IPS-18c (cell line): ENCODE results near the gene AFF2.
"Not testable (repeated sequence)": the region's sequence is repeated elsewhere in the genome, so short reads cannot be mapped to it uniquely, and the experiment has no call there.

Experiments
- H3K4me3 ChIP-seq: 2 replicates; pipeline ENCODE4 v1.7.0; 2013; ENCODE audit warnings: low read depth, mild to moderate bottlenecking, low read length, moderate library complexity; ENCODE audit not compliant: insufficient read depth
- H3K9me3 ChIP-seq: one replicate; pipeline ENCODE4 v1.6.1; 2013; ENCODE audit warnings: mild to moderate bottlenecking, low read length, moderate library complexity; ENCODE audit not compliant: control insufficient read depth, insufficient read depth

Gene AFF2

GRCh38 chrX:148902581-148902980, 402.2 kb downstream of the AFF2 start:
- Histone ChIP-seq H3K9me3 (no peaks in the 10 kb centered on the region), H3K4me3 (no peak overlapping the region)

DNA sequence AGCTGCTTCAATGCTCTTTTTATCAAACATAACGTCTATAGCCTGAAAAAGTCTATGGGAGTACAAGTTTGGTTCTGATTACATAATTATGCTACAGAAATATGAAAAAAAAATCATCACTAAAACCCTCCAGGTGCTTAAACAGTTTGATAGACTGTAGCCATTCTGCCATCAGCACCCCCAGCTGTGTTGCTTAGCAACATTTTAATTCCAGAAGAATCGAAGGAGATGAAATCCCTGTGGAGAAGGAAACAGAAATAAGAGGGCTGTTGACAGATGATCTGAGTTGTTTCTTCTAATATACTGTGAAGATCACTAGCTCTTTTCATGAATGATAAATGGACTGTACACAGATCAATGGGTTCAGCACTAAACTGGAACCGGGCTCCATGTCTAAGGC, 402.8 kb downstream of the AFF2 start:
- no peaks in the 10 kb centered on the region for H3K9me3 ChIP-seq
- no peak overlapping the region for H3K4me3 ChIP-seq

DNA sequence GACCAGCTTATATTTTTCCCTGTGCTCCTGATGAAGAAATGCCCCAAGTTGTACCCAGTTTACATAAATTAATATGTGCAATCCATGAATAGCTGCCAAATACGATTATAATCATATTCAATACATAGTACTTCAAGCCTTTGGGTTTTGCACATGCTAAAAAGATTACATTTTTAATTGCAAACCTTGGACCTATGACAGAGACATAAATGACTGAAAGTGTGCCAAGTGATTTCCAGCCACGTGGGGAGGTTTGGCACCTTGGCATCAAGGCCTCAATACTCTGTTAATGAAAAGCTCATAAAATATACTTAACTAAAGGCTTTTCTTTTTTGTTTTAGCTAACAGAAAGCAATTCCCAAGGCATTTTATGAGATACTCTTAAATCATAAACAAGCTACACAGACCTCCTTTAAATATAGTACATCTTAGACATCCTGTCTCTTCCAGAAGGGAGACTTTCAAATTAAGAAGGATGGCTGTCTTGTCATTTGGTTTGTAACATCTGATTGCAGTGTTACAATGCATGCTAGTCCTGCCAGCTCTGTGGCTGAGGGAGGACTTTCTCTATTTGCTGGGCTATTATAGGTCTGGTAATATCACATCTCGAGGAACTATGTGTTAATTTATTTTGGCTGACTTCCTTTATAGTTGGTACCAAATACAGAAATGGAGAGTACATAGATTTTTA, 404.1 kb downstream of the AFF2 start:
- Histone ChIP-seq H3K9me3 (no peaks in the 10 kb centered on the region), H3K4me3 (no peak overlapping the region)

DNA sequence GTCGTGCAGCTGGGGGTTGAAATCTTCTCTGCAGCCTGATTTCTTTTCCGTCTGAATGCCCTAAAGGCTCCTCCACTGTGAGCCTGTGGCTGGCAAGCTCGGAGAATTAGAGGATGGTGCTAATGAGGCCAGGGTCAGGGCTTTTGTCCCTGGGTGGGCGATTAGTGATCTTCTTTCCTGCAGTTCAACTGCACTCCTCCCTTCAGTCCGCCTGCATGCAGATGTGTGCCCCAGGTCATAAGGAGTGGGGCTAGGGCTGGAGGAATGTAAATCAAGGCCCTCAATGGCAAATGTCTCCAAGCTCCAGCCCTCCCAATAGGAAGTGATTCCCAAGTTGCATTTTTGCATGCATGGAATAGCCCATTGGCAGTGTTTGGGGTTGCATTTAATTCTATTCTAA, 405.0 kb downstream of the AFF2 start:
- no peak overlapping the region for H3K4me3 ChIP-seq

DNA sequence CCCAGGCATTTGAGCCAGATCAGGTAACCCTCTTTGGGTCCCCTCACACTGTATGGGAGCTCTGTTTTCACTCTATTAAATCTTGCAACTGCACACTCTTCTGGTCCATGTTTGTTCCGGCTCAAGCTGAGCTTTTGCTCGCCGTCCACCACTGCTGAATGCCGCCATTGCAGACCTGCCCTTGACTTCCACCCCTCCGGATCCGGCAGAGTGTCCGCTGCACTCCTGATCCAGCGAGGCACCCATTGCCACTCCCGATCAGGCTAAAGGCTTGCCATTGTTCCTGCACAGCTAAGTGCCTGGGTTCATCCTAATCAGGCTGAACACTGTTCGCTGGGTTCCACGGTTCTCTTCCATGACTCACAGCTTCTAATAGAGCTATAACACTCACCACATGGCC, 406.2 kb downstream of the AFF2 start:
- H3K9me3 ChIP-seq, H3K4me3 ChIP-seq: not testable (repeated sequence)

More for the DNA sequence above, 405.0 kb downstream of the AFF2 start:
- H3K9me3 ChIP-seq: no peaks in the 10 kb centered on the region

DNA sequence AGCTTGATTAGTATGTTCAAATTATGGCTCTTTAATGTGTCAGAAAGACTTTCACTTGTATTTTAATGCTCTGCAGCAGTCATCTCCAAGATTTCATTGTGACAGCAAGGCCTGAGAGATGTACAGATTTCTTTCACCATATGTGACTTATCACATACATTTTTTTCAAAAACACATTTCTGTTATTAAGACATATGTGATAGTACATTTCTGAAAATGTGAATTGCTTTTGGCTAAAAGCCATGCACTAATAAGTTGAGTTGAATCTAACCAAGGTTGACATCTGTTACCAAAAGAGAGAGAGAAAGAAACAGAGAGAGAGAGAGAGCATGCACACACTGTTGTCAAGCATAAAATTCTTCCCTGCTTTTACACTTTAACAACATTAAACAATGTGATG, 409.3 kb downstream of the AFF2 start:
- no peak overlapping the region for H3K4me3 ChIP-seq
- peaks cover 2% of the 10 kb centered on the region for H3K9me3 ChIP-seq

DNA sequence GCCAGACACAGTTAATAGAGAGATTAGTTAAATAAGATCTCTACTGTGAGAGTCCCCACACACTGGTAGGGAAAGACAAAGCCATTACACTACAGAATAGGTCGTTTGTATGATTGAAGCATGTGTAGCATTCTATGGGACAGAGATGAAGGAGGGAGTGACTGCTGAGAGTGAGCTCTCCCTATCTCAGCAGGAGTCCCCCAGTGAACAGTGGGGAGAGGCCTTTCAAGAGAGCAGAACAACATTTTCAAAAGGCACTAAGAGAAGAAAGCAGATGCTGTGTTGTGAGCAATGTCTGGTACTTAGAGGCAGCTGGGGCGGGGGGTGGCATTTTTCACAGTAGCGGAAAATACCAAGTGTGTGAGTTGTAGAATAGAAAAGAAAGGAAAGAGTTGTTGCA, 413.6 kb downstream of the AFF2 start:
- peaks cover 5% of the 10 kb centered on the region for H3K9me3 ChIP-seq
- no peak overlapping the region for H3K4me3 ChIP-seq

DNA sequence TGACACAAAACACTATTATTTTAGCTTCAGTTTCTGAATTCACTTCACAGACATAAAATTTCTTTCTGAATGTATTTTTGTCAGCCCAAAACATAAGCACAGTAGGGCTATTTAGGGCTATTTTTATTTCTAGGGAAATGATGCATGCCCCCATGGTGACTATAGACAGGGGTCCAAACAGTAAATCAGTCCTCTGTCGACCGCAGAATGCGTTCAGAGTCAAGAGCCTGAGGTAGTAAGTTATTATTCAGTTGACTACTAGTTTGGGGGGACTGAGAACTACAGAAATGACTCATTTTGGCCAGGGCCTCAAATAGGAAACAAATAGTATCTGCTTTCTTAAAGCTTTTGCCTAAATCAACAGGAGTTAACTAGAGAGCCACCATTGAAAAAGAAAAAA, 414.4 kb downstream of the AFF2 start:
- Histone ChIP-seq H3K9me3 (peaks cover 5% of the 10 kb centered on the region), H3K4me3 (no peak overlapping the region)

DNA sequence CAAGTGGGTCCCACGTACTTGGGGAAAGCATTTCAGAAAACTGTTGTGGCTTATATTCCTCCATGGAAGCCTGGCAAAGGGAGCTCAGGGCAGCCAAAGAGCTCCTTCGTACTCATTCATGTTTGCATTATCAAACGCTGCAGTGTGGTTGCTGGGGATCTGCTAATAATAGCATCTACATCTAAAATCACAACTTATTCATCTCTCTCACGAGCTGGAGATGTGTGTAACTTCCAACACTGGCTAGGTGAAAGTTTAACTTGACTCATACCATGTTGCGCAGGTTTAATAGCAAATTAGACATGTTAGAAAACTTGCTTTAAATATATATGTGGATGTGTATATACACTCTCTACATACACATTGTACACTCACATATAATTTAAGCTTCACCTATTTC, 415.1 kb downstream of the AFF2 start:
- peaks cover 5% of the 10 kb centered on the region for H3K9me3 ChIP-seq
- H3K4me3 ChIP-seq: no peak overlapping the region

GRCh38 chrX:148917441-148917840, 417.0 kb downstream of the AFF2 start:
- no peak overlapping the region for H3K4me3 ChIP-seq
- H3K9me3 ChIP-seq: peaks cover 5% of the 10 kb centered on the region

GRCh38 chrX:148923631-148924030, 423.2 kb downstream of the AFF2 start:
- H3K9me3 ChIP-seq: peaks cover 4% of the 10 kb centered on the region
- H3K4me3 ChIP-seq: no peak overlapping the region

DNA sequence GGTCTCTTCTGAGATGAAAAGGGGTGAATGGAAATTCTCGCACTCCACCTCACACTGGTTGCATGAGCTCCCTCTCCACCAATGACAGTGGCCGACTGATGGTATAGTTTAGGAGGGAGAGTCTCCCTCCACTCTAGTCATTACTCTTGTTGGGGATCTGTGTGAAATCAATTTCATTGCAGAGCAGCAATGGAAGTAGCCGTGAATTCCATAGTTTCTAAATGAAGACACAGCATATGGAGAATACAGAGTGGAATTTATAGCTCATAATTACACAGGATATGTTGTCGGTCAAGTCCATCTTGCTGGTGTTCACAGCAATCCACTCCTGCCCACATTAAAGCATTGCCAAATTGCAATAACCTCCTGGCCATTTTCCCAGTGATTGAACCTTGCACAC, 426.0 kb downstream of the AFF2 start:
- H3K4me3 ChIP-seq: no peak overlapping the region
- peaks cover 4% of the 10 kb centered on the region for H3K9me3 ChIP-seq

DNA sequence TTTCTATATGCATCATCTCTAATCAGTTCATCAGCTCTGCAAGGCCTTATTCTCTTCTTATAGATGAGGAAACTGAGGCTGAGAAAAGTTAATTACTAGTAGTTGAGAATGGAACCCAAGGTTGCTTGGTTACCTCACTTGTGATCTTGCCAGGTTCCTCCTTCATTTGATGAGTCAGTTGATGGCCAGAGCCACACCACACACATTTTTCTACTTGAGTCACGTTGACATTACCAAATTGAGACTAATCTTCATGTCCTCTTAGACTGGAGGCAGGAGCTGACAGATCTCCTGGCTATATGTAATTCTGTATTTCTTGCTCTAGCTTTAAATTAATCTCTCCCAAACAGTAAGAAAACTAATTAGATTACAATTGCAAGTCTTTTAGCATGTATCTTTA, 428.4 kb downstream of the AFF2 start:
- Histone ChIP-seq H3K9me3 (peaks cover 4% of the 10 kb centered on the region), H3K4me3 (no peak overlapping the region)

DNA sequence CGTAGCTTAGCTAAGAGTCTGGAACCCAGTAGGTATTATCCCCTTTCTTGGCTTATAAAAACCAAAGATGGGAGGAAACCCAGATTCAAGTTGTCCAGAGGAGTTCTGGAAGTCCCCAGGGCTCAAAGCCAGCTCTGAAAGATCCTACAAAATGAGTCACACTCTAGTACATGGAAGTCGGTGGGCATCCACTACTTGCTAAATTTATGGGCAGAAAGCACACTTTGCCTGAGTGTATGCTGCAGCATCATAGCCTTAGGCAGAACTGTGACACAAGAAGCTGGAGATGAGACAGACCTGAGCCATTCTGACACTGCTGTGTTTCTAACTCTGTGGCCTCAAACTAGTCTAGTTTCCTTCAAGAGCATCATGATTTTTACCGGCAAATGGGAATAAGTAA, 429.3 kb downstream of the AFF2 start:
- Histone ChIP-seq H3K4me3 (no peak overlapping the region), H3K9me3 (peaks cover 4% of the 10 kb centered on the region)

- Histone ChIP-seq H3K9me3 (peaks cover 4% of the 10 kb centered on the region), H3K4me3 (no peak overlapping the region)
These were observed 429.9 kb downstream of the AFF2 start for GRCh38 chrX:148930206-148930729.

DNA sequence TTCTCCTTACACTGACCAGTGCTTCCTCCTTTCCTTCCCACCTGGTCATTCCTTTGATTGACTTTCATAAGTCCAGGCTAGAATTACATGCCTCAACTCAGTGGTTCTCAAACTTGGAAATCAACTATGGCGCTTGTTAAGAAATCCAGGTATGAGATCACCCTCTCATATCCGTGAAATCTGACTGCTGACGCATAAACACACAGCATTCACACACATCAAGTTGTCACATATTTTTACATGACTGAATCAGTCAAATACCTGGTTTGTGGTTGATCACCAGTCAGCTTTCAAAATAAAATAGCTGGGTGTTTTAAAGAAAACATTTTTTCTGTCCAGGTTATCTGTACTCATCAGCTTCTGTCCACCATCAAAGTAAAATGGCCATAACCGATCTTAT, 433.5 kb downstream of the AFF2 start:
- Histone ChIP-seq H3K4me3 (no peak overlapping the region), H3K9me3 (no peaks in the 10 kb centered on the region)

DNA sequence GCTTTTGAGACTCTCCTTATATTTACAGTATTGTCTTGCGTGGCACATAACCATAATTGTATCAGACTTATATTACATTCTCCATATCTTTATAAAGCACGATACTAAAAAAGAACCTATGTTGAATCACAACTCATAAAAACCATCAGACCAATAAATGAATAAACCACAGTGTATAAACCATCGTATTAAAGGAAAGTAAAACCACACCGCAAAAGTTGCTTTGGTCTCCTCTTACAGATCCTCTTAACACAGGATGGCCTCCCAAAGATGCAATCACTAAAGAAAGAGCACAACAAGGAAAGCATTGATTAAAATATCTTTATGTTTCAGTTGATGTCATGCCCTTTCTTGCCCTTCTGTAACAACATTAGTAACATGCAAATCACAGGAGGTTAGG, 437.9 kb downstream of the AFF2 start:
- H3K9me3 ChIP-seq: no peaks in the 10 kb centered on the region
- no peak overlapping the region for H3K4me3 ChIP-seq

- no peaks in the 10 kb centered on the region for H3K9me3 ChIP-seq
These were observed 440.1 kb downstream of the AFF2 start for GRCh38 chrX:148940411-148940996.

DNA sequence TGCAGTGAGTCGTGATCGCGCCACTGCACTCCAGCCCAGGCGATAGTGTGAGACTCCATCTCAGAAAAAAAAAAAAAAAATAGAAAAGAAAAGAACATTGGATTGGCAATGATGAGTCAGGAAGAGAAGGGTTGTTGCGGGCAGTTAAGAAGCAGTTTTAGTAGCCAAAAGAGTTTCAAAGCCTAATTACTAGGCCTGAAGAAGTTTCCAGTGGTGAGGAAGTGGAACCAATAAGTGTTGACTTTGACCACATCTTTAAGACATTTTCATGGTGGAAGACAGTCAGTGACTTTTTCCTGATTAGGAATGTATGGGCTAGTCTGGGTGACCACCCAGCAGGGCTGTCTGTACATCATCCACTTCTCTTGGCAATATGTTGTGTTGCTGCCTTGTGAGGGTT, 442.3 kb downstream of the AFF2 start:
- Histone ChIP-seq H3K9me3 (peaks cover 2% of the 10 kb centered on the region), H3K4me3 (no peak overlapping the region)

More at GRCh38 chrX:148940411-148940996, 440.1 kb downstream of the AFF2 start:
- no peak overlapping the region for H3K4me3 ChIP-seq
